Measurements from ENCODE around the gene CCL28.
"Not testable (repeated sequence)": the region's sequence is repeated elsewhere in the genome, so short reads cannot be mapped to it uniquely, and the experiment has no call there.

The CCL28 gene, protein sequence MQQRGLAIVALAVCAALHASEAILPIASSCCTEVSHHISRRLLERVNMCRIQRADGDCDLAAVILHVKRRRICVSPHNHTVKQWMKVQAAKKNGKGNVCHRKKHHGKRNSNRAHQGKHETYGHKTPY

DNA sequence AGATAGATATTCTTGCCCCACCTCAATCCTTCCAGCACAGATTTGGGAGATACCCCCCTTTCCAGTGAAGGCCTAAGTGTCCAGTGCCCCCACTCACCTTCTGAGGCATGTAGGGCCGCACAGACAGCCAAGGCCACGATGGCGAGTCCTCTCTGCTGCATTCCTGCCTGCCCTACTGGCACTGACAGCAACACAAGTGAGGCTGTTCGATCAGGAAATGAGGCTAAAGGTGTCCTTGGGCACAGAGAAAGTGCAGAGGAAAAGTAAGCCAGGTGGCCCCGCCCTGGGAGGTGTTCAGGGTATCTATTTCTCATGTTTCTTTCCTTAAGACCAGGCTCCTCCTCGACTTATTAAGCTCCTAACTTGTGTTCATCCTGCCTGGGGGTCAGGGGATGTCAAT is at the start of gene CCL28:
TSS of gene CCL28 (minus strand) at position 236 of the 400 bp plus-strand sequence. CDS start at position 161, 75 bp downstream.
- no peak for DNase-seq

GRCh38 chr5:43461066-43461465 is 48.9 kb upstream of the CCL28 start:
- no peak for DNase-seq

DNA sequence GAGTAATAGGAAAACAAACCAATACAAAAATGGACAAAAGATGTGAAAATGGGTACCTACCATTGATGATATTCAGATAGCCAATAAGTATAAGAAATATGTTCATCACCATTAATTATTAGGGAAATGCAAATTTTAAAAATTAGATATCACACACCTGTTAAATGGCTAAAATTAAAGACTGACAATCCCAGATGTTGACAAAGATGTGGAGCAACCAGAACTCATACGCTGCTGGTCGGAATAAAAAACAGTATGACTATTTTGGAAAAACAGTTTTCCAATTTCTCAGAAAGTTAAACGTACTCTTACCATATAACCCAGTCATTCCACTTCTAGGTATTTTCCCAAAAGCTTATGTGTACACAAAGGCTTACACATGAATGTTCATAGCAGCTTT is 44.4 kb upstream of the CCL28 start:
- DNase-seq: no peak

DNA sequence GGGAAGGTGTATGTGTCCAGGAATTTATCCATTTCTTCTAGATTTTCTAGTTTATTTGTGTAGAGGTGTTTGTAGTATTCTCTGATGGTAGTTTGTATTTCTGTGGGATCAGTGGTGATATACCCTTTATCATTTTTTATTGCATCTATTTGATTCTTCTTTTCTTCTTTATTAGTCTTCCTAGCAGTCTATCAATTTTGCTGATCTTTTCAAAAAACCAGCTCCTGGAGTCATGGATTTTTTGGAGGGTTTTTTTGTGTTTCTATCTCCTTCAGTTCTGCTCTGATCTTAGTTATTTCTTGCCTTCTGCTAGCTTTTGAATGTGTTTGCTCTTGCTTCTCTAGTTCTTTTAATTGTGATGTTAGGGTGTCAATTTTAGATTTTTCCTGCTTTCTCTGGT is 29.4 kb upstream of the CCL28 start:
- not testable (repeated sequence) for DNase-seq

DNA sequence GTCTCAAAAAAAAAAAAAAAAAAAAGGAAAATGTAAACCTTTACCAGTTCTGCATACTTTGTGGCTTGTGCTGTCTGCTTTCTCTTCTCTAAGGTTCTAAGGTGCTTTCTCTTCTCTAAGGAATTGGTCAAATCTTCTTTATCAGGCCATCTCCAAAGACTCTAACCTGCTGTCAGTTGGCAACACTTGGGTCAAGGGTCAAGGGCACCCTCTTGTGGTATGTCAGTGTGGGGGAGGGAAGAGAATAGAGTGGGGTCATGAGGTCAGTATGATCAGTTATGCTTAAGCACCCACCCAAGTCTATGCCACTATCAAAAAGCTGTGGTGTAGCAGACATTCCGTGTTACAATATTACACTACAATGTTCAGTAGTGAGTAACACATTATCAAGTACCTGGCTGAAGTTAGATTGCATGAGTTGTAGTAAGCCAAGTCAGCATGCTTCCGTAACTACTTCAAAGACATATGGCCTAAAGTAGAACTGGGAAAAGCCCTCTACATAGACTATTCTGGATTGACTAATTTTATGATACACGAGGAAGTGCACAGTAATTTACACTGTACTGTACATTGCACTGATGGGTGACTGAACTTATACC is 25.0 kb upstream of the CCL28 start:
- DNase-seq: no peak

DNA sequence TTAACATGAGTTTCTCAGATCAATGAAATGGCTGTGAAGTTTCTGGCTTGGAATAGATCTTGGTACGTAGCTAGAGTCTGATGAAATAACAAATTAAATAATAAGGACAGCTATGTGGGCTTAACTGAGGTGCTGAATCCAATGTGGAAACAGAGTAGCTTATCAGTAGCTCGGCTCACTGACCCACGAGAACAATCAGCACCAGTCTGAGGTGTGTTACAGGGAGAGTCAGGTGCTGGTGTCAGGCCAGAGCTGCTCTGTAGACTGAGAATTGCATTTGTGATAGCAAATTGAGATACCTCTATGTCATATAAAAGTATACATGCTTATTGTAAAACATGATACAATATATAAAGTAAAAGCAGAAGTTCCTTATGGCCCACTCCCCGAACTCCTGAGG is 21.2 kb upstream of the CCL28 start:
- DNase-seq: no peak

- no peak for DNase-seq
These were observed 20.5 kb upstream of the CCL28 start for GRCh38 chr5:43432486-43433375.

DNA sequence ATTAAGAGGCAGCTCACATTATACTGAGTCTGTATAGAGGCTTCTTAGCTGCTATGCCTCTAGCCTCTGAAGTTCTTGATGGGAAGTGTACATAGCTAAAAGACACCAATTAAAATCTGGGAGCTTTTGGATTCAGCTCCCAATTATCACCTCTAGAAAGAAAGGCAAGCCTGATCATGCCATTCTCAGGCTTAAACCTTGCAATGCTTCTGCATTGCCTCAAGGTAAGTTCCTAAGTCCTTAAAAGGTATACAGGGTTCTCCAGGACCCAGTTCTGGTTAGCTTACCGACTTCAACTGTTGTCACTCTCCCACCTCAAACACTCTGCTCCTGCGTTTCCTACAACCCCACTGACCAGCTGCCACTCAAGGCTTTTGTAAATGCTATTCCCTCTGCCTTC is 17.5 kb upstream of the CCL28 start:
- DNase-seq: no peak

DNA sequence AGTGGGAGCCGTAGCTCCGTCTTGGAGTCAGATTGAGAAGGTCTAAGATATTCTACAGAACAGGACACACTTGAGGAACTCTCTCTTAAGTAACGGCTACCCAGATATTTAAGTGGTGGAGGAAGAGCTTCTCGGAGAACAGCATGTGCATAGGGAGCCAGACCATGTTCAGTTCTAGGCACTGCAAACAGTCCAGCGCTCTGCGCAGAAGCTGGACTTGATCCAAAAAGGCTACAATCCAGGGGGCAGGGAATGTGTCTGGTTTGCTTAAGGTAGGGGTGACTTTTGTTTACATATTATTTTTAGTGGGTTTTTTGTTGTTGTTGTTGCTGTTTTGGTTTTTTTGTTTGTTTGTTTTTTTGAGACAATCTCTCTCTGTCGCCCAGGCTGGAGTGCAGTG is 16.8 kb upstream of the CCL28 start:
- no peak for DNase-seq

DNA sequence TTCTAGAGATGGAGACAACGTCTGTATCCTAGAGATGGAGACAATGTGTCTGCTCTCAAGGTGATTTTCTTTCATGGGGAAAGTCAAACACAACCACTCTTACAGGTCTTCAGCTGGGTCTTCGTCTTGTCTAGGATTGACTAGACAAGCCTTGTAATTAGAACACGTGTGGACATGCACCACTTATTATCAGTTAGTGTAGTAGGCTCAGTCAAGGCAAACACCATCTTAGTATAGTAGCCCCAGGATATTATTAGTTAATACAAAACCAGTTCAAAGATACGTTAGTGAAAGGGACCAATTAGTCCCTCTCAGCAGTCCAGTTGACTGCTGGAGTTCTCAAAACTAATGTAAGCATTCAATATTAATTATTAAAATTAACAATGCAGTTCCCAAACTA is 15.1 kb upstream of the CCL28 start:
- DNase-seq: no peak

- no peak for DNase-seq
These were observed 13.8 kb upstream of the CCL28 start for GRCh38 chr5:43425983-43426382.

- DNase-seq: not testable (repeated sequence)
These were observed 10.9 kb upstream of the CCL28 start for GRCh38 chr5:43423086-43423485.

DNA sequence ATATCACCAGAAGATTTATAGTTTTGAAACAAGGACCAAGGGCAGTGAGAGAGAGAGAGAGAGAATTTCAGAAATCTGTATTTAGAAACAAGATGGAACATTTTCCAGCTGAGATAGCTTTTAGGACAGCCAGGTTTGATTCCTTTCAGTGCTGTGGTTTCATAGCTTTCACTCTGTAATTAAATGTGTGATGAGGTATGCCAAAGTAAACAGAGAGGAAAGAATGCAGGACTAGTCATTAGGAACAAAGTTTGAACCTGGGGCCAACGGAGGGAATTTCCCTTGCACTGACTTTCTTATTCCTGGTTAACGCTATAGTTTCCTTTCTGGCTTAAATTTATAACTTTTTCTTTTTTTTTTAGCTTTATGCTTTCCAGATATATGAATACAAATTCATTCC is 10.0 kb upstream of the CCL28 start:
- no peak for DNase-seq

GRCh38 chr5:43421450-43422133 is 9.4 kb upstream of the CCL28 start:
- no peak for DNase-seq

- no peak for DNase-seq
These were observed 8.1 kb upstream of the CCL28 start for GRCh38 chr5:43420241-43420640.

- DNase-seq: no peak
These were observed 6.4 kb upstream of the CCL28 start for GRCh38 chr5:43418561-43418960.

GRCh38 chr5:43416803-43417394 is 4.7 kb upstream of the CCL28 start:
- no peak for DNase-seq

GRCh38 chr5:43415935-43416802 is 4.0 kb upstream of the CCL28 start:
- no peak for DNase-seq

- DNase-seq: no peak
These were observed 1.8 kb upstream of the CCL28 start for GRCh38 chr5:43413966-43414365.

DNA sequence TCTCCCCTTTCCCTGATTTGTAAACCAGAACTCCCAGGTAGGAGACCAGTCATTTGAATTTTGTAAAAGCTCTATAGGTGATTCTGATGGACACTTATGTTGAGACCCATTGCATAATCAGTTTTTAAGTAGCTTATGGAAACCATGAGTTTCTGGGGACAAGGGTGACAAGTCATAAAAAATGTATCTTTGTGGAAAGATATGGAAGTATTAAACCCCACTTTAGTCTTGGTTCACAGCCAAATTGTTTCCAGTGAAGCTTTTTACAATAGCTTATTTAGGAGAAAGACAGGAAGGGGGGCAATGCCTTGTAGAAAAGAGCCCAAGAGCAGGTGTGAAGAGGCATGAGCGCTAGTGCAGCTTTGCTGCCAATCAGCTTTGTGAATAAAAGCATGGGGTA is 453 bp upstream of the CCL28 start:
- no peak for DNase-seq

DNA sequence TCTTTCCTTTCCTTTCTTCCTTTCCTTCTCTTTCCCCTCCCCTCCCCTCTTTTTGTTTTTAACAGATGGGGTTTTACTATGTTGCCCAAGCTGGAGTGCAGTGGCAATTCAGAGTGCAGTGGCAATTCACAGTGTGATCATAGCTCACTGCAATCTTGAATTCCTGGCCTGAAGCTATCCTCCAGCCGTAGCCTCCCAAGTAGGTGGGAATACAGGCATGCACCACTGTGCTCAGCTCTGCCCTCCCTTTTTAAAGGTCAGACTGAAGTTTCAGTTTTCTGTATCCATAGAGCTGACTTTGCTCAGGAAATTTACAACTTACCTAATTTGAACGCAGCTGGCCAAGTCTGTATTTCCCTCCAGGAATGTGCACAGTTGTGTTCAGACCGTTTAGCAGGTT is 696 bp downstream of the CCL28 start:
- DNase-seq: no peak

DNA sequence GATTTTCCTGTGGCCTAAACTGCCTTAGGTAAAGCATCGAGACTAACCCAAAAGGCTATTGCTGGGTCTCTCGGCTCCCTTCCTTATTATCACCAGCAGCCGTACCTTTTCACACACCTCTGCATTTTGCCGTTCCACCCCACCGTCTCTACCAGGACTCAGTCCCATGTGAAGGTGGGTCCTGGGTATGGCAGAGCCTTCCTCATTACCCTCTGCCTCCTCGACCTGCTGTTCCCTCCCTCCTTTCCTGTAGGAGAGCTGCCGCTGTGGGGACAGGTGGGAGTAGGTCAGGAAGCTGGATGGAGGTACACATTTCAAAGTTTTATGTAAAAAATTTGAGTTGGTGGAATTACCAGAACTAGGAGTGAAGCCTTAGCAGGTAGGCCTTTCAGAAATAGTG is 1.8 kb downstream of the CCL28 start:
- no peak for DNase-seq
